ENCODE measurements around the gene VPREB1. TPM values are rescaled to one million over a fixed set of nuclear protein-coding genes. Genes with fewer than 3 reads are reported as not detected.
"Not testable (repeated sequence)": the region's sequence is repeated elsewhere in the genome, so short reads cannot be mapped to it uniquely, and the experiment has no call there.

Gene VPREB1
- total RNA-seq, 3 donors from 2014 or later: not detected

GRCh38 chr22:22245935-22246525 is 1.4 kb downstream of the VPREB1 start:
- Histone ChIP-seq H3K4me1 (no peaks in the 10 kb centered on the region), H3K27ac (no peak overlapping the region), H3K36me3 (no peaks in the 10 kb centered on the region), H3K4me3 (no peak overlapping the region), H3K27me3 (peaks cover 0 to 5% of the 10 kb centered on the region in 2 donors), H3K9me3 (no peaks in the 10 kb centered on the region)
- TF ChIP-seq POLR2AphosphoS5 (IDR thresholded peaks at IDR 0.05) (no peak), POLR2A (IDR thresholded peaks at IDR 0.05) (no peak)
- TF ChIP-seq, protein P1, sequence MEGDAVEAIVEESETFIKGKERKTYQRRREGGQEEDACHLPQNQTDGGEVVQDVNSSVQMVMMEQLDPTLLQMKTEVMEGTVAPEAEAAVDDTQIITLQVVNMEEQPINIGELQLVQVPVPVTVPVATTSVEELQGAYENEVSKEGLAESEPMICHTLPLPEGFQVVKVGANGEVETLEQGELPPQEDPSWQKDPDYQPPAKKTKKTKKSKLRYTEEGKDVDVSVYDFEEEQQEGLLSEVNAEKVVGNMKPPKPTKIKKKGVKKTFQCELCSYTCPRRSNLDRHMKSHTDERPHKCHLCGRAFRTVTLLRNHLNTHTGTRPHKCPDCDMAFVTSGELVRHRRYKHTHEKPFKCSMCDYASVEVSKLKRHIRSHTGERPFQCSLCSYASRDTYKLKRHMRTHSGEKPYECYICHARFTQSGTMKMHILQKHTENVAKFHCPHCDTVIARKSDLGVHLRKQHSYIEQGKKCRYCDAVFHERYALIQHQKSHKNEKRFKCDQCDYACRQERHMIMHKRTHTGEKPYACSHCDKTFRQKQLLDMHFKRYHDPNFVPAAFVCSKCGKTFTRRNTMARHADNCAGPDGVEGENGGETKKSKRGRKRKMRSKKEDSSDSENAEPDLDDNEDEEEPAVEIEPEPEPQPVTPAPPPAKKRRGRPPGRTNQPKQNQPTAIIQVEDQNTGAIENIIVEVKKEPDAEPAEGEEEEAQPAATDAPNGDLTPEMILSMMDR (IDR thresholded peaks at IDR 0.05): no peak
- intact Hi-C loops (cut with DNase I; ENCODE audit: low total_unique reads): no loop called here
- DNase-seq (ENCODE audit: low spot score in 2 of 2): no peak

DNA sequence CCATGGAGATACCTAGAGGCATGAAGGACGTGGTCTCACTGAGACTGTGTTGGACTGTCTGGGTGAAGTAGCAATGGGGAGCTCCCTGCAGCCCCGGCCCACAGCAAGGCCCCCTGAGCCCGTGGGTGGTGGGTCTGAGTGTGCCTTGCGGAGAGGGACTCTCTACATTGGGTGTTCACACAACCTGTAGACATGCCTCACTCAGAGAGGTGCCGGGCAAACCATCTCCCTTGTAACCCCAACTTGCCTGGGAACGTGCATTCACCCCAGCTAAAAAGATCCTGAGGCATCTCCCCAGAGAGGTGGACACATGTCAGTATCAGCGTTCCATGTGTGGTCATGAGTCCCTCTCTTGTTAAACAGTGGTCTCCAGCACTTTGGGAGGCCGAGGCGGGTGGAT is 2.1 kb downstream of the VPREB1 start:
- TF ChIP-seq, protein P1 (IDR thresholded peaks at IDR 0.05): no peak
- no peak for TF ChIP-seq POLR2AphosphoS5 (IDR thresholded peaks at IDR 0.05)
- Histone ChIP-seq H3K4me1 (no peaks in the 10 kb centered on the region), H3K9me3 (no peaks in the 10 kb centered on the region), H3K4me3 (no peak overlapping the region), H3K27me3 (peaks cover 0 to 1% of the 10 kb centered on the region in 2 donors), H3K36me3 (no peaks in the 10 kb centered on the region), H3K27ac (no peak overlapping the region)
- intact Hi-C loops (cut with DNase I; ENCODE audit: low total_unique reads): no loop called here
- DNase-seq (ENCODE audit: low spot score in 2 of 2): no peak

GRCh38 chr22:22248878-22249277 is 4.3 kb downstream of the VPREB1 start:
- DNase-seq (ENCODE audit: low spot score in 2 of 2): no peak
- Histone ChIP-seq H3K4me1 (no peaks in the 10 kb centered on the region), H3K9me3 (no peaks in the 10 kb centered on the region), H3K4me3 (no peak overlapping the region), H3K27me3 (no peaks in the 10 kb centered on the region), H3K27ac (no peak overlapping the region), H3K36me3 (no peaks in the 10 kb centered on the region)
- intact Hi-C loops (cut with DNase I; ENCODE audit: low total_unique reads): no loop called here
- TF ChIP-seq, protein P1 (IDR thresholded peaks at IDR 0.05): no peak
- TF ChIP-seq POLR2A (IDR thresholded peaks at IDR 0.05) (no peak), POLR2AphosphoS5 (IDR thresholded peaks at IDR 0.05) (no peak)

GRCh38 chr22:22250651-22251050 is 6.1 kb downstream of the VPREB1 start:
- H3K27me3 ChIP-seq; H3K9me3 ChIP-seq; H3K4me3 ChIP-seq; H3K4me1 ChIP-seq; H3K36me3 ChIP-seq; intact Hi-C loops (cut with DNase I; ENCODE audit: low total_unique reads); H3K27ac ChIP-seq: not testable (repeated sequence)
- DNase-seq (ENCODE audit: low spot score in 2 of 2): peak in 1 of 2 donors; percentile 2

DNA sequence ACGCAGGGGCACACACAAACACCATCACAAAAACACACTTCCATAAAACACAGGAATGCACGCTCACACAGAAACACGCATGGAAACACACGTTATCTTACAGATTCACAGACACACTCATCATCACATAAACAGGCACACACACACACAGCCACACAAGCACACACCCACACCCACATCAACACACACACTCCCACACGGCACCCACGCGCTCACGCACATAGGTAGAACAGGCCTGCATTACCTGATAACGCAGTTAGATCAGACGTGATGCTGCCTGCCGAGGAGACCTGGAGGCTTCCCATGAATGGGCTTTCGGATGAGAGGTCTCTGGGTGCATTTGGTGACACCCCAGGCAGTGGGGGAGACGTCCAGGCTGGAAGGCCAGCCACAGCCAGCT is 11.5 kb downstream of the VPREB1 start:
- H3K9me3 ChIP-seq; H3K27me3 ChIP-seq; H3K27ac ChIP-seq; H3K4me1 ChIP-seq; H3K36me3 ChIP-seq; intact Hi-C loops (cut with DNase I; ENCODE audit: low total_unique reads); H3K4me3 ChIP-seq: not testable (repeated sequence)
- peak in 1 of 2 donors; percentile 12 for DNase-seq (ENCODE audit: low spot score in 2 of 2)

GRCh38 chr22:22258597-22259415 is 14.2 kb downstream of the VPREB1 start:
- H3K4me1 ChIP-seq; intact Hi-C loops (cut with DNase I; ENCODE audit: low total_unique reads); DNase-seq (ENCODE audit: low spot score in 2 of 2); H3K27me3 ChIP-seq; H3K36me3 ChIP-seq; H3K27ac ChIP-seq; H3K4me3 ChIP-seq; H3K9me3 ChIP-seq: not testable (repeated sequence)

DNA sequence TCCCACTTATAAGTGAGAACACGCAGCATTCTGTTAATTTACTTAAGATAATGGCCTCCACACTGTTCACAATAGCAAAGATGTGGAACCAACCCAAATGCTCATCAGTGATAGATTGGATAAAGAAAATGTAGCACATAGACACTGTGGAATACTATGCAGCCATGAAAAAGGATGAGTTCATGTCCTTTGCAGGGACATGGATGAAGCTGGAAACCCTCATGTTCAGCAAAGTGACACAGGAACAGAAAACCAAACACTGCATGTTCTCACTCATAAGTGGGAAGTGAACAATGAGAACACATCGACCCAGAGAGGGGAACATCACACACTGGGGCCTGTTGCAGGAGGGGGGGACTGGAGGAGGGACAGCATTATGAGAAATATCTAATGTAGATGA is 15.6 kb downstream of the VPREB1 start:
- H3K27ac ChIP-seq; H3K9me3 ChIP-seq; H3K4me1 ChIP-seq; H3K4me3 ChIP-seq; H3K36me3 ChIP-seq; H3K27me3 ChIP-seq; DNase-seq (ENCODE audit: low spot score in 2 of 2); intact Hi-C loops (cut with DNase I; ENCODE audit: low total_unique reads): not testable (repeated sequence)

- H3K36me3 ChIP-seq; intact Hi-C loops (cut with DNase I; ENCODE audit: low total_unique reads); H3K9me3 ChIP-seq; DNase-seq (ENCODE audit: low spot score in 2 of 2); H3K27me3 ChIP-seq; H3K27ac ChIP-seq; H3K4me1 ChIP-seq; H3K4me3 ChIP-seq: not testable (repeated sequence)
These were observed 16.0 kb downstream of the VPREB1 start for GRCh38 chr22:22260586-22260985.

DNA sequence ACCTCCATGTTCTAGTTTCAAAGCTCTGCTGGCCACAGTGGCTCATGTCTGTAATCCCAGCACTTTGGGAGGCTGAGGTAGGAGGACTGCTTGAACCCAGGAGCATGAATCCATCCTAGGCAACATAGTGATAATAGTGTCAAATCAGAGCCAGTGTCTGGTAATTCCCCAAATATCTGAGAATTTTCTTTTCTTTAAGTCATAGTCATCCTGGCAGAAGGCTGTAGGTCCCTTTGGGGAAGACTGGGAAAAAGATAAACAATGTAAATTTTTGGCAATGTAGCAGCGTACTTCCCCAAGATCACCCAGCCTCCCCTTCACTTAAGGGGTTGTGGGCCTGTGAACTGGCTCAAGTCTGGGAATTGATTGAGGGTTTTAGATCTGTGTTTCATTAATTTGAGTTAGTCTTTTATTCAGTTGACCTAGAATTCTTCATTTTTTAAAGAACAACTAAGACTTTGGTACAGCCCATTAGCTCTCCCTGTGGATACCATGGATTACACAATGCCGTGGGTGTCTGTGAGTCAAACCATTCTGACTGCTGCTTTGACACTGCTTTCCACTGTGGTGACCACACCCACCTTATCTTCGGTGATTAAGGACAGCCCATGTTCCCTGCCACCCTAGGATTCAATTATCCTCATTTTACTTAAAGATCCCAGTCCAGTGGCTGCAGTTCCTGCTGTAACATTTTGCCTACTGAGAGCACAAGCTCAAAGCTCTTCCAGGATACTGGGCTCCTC is 17.9 kb downstream of the VPREB1 start:
- DNase-seq (ENCODE audit: low spot score in 2 of 2); H3K4me1 ChIP-seq; H3K27me3 ChIP-seq; intact Hi-C loops (cut with DNase I; ENCODE audit: low total_unique reads); H3K9me3 ChIP-seq; H3K4me3 ChIP-seq; H3K36me3 ChIP-seq: not testable (repeated sequence)
- peak overlapping the region in 1 of 2 donors; percentile 52 for H3K27ac ChIP-seq

- H3K27ac ChIP-seq; H3K4me3 ChIP-seq; H3K9me3 ChIP-seq; intact Hi-C loops (cut with DNase I; ENCODE audit: low total_unique reads); H3K36me3 ChIP-seq; DNase-seq (ENCODE audit: low spot score in 2 of 2); H3K4me1 ChIP-seq; H3K27me3 ChIP-seq: not testable (repeated sequence)
These were observed 19.2 kb downstream of the VPREB1 start for GRCh38 chr22:22263823-22264222.
